NCI-H446 (cell line): Measurements from ENCODE around the gene RITA1.
"Not testable (repeated sequence)": the region's sequence is repeated elsewhere in the genome, so short reads cannot be mapped to it uniquely, and the experiment has no call there.

ENCODE experiments used
- DNase-seq, 2 experiments: peaks; one replicate each; lab custom pipeline; 2025; lab: John Stamatoyannopoulos, UW

The RITA1 gene, protein sequence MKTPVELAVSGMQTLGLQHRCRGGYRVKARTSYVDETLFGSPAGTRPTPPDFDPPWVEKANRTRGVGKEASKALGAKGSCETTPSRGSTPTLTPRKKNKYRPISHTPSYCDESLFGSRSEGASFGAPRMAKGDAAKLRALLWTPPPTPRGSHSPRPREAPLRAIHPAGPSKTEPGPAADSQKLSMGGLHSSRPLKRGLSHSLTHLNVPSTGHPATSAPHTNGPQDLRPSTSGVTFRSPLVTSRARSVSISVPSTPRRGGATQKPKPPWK

DNA sequence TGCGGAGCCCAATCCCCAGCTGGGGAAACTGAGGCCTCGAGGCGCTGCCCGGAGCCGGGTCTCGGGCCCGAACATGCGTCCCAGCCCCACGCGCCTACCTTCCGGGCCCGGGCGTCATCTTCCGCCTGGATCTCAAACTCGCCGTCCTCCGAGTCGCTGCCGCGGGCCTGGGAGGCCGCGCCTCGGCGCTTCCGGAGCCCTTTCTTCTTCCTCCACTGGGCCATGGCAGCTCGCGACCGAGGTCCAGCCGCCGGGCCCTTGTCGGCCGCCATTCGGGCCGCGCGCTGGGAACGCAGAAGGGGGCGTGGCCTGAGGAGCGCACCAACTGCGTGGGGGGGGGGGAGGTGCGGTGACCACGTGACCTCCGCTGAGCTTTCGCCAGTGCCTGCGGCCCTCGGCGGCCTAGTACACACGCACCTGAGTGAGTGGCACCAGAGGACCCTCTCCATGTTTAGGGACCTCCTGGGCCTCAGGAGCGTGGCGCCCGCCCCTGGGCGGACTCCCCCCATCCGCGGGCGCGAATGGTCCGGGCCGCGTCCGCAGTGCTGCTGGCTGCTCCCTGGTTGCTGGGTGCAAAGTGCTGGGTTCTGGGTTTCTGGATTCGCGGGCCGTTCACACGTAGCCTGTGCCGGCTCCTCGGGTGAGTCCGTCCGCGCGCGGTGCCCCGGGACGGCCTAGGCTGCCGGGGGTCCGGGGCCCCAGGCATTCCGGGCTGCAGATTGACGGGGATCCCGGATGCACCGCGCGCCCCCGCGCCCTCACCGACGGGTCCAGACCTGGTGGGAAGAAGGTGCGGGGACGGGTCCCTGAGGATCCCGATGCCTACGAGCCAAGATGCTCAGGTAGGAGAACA, at the start of gene RITA1, which contains the start of gene DDX54:
RITA1 (plus strand) TSS at position 542 of the 853 bp plus-strand sequence. CDS start 1,026 bp downstream, outside the sequence.
DDX54 (minus strand) TSS at position 299 of the 853 bp plus-strand sequence; CDS start at position 272, 27 bp downstream.
- DNase-seq: peak; percentile 50 to 85

DNA sequence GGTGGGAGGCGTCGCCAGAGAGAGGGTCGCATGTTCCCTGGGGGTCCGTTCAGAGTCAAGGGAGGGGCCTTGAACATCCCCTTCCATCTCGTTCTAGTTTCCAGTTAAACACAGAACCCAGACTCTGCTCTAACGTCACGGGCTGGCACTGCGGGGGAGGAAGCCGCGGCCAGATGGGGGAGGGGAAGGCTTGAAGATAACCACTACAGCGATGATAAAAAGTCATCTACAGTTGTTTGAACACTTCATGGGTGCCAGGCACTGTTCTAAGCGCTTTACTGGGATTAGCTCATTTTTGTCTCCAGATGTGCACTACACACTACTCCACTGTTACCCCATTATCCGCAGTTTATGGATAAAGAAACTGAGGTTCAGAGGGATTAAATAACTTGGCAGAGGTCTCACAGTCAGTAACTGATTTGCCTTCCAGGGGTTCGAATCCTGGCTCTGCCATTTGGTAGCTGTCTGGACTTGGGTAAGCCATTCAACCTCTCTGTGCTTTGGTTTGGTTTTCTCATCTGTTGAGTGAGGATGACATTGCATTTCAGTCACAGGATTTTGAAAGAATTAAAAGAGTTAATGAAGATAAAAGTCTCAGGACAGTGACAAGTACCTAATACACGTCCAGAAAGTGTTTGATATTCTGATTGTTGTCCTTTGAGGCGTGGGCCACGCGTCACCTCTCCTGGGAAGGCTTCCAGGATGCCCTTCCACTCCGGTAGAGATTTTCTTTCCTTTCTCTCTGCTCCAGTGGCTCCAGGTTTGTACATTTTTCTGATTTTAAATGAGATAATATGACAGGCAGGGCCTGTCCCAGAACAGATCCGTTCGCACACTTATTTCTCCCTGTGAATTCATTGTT, 49.2 kb upstream of the RITA1 start:
- no peak for DNase-seq

DNA sequence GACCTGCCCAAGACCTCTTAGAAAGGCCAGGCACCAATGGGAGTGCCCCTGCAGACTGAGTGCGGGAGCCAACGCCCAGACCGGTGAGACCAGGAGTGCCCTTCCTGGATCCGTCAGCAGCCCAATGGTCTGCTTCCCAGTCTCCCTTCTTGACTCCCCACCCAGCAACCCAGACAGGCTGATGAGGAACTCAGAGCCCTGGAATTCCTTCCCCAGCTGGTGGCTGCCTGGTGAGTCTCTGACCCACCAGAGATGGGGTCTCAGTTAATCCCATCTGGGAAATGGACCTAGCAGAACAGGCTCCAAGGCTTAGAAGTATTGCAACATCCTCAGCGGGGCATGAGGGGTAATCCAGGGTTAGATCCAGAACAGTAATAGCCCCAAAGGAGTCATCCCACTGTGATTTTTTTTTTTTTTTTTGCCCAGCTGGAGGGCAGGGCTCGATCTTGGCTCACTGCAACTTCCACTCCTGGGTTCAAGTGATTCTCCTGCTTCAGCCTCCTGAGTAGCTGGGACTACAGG, 48.5 kb upstream of the RITA1 start:
- no peak for DNase-seq

DNA sequence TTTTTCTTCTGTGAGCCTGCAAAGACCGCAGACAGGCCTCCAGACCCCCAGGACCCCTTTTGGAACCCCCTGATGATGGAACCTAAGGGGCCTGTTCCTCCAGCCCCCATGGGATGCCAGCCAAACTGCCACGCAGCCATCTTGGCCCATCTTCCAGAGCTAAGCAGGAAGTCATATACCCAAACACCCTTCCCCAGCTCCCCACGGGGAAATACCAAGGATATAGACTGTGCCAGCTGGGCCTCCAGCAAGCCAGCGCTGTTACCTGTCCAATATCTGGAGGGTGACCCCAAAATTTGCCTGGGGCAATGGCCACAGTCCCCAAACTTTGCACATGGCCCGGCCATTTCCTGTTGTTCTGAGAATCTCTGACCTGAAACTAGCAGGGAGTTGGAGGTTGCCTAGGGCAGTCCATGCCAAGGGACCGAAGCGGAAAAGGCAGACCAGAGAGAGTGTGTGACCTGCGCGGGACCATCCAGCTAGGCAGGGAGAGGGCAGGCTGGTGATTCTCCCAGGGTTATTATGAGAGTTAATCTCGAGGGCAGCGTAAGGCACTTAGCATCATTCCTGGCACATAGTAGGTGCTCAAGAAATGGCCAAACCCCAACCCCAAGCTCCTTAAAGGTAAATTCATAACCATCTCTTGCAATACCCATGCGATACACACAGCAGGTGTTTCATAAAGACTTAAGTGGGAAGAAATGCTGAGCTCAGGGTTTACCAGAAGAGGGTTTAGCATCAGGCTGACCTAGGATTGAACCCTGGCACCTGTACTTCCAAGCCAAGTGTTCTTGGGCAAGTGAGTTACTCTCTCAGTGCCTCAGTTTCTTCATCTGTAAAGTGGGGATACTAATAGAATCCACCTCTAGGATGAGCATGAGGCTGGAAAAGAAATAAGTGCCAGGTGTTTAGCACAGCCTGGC, 47.4 kb upstream of the RITA1 start:
- DNase-seq: no peak

DNA sequence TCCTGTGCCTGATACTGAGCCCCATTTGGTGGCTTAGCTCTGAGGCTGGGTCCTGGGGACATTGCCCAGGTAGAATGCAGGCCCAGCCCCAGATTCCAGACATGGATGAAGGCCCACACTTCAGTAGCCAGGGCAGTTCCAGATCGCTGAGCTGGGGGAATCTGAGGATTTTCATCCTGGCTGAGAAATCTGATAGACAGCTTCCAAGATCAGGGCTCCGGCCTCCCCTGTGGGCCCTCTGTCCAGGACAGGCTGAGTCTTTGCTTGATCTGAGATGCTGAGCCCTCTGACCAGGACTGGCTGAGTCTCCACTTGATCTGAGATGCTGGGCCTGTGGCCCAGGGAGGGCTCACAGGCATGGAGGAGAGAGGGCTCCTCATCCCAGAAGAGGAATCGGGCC, 46.7 kb upstream of the RITA1 start:
- no peak for DNase-seq

DNA sequence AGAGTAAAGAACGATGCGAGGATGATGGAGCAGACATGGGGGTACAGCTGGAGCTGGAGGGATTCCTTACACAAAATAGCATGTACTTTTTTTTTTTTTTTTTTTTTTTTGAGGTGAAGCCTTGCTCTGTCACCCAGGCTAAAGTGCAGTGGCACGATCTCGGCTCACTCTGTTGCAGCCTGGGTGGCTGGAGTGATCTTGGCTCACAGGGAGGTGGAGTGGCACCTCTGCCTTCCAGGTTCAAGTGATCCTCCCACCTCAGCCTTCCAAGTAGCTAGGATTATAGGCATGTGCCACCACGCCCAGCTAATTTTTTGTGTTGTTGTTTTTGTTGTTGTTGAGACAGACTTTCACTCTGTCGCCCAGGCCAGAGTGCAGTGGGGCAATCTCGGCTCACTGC, 44.8 kb upstream of the RITA1 start:
- no peak for DNase-seq

DNA sequence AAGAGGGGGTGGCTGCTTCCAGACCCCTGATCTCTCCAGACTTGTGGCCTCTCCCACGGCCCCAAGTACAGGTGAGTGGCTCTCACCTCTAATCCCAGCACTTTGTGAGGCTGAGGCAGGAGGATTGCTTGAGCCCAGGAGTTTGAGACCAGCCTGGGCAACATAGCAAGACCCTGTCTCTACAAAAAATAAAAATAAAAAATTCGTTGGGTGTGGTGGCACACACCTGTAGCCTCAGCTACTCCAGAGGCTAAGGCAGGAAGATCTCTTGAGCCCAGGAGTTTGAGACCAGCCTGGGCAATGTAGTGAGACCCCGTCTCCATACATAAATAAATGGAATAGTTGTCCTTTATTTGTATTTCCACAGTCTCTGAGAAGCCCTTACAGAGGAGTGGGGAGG, 43.8 kb upstream of the RITA1 start:
- not testable (repeated sequence) for DNase-seq

DNA sequence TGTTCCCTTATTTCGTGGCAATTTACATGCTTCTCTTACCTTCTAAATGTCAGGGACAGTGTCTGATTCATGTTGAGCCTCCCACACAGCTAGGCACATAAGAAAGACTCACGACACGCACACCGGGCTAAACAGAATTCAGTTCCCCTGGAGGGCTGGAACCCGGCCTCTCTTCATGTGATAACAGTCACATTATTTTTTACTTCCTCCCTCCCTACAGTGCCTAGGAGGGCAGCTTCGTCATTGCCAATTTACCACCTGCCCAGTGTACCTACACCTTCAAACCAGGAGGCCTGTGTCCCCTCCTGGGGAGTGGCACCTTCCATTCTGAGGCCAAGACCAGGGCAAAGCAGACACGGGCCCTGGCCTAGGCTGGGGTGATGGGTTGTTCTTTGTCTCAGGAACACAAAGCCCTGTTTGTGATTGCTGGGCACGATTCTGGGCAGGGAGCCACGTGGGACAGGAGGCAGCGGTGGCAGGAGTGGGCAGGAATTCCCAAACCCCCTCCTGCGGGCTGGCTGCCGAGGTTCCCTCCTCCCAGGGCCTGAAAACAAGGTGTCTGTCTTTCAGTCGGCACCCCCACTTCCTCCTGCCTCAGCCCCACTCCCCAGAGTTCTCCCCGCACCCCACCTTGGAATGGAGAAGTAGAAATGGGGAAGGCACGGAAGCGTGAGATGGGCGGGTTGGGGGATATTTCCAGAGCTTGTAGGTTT, 43.2 kb upstream of the RITA1 start:
- peak in 1 of 2 experiments; percentile 12 for DNase-seq

DNA sequence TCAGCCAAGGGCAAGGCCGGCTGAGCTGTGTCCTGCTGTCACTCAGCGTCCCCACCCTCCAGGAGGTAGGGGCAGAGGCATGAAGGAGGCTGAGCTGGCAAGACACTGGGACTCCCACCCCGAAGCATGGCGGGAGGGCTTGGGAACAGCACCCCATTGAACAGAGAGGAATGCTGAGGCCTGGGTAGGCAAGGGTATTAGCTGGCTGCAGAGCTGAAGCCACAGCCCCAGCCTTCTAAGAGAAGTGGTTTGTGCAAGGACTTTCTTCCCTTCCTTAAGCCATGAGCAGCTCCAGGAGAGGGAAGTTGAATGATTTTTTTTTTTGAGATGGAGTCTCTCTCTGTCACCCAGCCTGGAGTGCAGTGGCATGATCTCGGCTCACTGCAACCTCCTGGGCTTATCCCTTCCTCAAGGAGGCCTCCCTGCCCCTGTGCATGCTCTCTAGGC, 42.6 kb upstream of the RITA1 start:
- DNase-seq: no peak

DNA sequence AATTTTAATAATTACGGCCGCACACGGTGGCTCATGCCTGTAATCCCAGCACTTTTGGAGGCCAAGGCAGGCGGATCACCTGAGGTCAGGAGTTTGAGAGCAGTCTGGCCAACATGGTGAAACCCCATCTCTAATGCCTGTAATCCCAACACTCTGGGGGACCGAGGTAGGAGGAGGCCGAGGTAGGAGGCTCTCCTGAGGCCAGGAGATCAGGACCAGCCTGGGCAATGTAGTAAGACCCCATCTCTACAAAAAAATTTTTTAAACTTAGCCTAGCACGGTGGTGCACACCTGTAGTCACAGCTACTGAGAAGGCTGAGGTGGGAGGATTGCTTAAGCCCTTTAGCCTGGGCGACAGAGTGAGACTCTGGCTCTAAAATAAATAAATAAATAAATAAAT, 41.6 kb upstream of the RITA1 start:
- no peak for DNase-seq

DNA sequence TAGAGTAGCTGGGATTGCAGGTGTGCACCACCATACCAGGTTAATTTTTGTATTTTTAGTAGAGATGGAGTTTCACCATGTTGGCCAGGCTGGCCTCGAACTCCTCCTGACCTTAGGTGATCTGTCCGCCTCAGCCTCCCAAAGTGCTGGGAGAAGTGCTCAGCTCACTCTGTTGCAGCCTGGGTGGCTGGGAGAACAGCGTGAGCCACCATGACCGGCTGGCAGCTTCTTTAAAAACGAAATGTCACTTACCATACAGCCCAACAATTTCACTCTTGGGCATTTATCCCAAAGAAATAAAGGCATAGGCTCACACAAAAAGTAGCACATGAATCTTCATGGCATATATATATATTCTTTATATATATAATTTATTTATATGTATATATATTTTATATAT, 40.7 kb upstream of the RITA1 start:
- DNase-seq: no peak

DNA sequence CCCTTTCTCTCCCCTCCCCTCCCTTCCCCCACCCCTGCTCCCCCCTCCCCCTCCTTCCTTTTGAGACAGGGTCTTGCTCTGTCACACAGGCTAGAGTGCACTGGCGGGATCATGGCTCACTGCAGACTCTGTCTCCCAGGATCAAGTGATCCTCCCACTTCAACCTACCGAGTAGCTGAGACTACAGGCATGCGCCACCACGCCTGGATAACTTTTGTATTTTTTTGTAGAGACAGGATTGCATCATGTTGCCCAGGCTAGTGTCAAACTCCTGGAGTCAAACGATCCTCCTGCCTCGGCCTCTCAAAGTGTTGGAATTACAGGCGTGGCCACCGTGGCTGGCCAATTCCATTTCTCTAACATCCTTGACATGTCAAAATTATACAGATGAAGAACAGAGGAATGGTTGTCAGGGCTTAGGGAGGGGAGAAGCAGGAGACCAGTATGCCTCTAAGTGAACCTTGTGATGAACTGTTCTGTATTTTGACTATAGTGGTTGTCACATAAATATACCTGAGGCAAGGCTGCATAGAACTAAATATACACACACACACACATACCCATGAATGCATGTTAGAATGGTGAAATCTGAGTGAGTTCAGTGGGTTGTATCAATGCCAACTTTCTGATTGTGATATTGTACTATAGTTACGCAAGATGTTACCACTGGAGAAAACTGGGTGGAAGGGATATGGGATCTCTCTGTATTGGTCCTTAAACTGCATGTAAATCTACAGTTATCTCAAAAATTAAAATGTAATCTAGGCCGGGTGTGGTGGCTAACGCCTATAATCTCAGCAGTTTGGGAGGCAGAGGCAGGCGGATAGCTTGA, 39.6 kb upstream of the RITA1 start:
- DNase-seq: no peak

DNA sequence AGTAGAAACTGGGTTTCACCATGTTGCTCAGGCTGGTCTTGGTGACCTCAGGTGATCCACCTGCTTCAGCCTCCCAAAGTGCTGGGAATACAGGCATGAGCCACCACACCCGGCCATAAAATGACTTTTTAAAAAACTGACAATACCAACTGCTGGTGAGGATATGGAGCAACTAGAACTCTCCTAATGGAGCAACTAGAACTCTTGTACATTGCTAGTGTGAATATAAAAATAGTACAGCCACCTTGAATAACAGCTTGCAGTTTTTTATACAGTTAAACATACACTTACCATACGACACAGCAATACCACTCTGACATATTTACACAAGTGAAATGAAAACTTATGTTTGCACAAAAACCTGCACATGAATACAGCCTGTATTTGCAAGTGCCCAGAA, 38.5 kb upstream of the RITA1 start:
- DNase-seq: no peak

DNA sequence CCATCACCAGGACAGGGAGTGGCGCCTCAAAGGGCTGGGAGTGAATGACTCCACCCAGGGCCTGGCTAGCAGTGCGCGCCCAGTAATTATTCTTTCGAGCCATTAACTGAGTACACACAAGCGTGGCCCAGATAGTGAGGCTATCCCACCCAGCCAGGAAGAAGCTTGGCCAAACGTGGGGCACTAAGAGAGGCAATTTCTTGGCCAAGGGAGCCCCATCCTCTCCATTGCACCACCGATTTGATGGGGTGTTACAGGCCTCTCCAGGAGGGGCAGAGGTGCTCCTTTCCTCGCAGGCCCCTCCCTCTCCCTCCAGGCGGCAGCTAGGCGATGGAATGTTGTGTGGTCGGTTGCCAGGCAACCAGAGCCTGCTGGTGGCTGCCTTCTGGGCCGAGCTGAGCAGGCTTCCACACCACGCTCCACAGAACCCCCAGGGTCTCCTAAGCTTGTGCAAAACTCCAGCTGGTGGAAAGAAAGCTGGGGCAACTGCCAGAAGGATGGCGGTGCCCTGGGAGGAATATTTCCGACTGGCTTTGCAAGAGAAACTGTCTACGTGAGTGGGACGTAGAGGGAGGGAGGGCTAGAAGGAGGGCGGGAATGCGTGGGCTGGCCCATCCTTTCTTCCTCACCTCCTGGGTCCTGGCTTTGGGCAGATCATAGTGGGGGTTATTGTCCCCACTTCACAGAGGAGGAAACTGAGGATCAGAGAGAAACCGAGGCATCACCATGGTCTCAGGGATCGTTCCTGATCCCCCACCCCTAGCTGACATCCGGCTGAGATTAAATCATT, 36.0 kb upstream of the RITA1 start, which contains the start of gene CFAP73:
CFAP73 (plus strand) TSS at position 364 of the 790 bp plus-strand sequence; CDS start at position 498, 134 bp downstream.
- DNase-seq: peak; percentile 40 to 82

DNA sequence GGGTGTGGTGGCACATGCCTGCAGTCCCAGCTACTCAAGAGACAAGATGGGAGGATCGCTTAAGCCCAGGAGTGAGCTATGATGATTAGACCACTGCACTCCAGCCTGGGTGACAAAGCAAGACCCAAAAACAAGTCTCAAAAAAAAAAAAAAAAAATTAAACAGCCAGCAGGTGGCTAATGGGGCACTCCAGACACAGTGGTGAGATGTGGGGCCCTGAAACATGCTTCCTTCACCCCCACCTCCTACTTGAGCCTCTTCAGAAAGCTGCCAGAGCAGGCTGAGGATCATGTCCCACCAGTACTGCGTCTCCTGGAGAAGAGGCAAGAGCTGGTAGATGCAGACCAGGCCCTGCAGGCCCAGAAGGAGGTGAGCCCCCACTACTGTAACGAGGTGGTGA, 33.9 kb upstream of the RITA1 start:
- DNase-seq: no peak

DNA sequence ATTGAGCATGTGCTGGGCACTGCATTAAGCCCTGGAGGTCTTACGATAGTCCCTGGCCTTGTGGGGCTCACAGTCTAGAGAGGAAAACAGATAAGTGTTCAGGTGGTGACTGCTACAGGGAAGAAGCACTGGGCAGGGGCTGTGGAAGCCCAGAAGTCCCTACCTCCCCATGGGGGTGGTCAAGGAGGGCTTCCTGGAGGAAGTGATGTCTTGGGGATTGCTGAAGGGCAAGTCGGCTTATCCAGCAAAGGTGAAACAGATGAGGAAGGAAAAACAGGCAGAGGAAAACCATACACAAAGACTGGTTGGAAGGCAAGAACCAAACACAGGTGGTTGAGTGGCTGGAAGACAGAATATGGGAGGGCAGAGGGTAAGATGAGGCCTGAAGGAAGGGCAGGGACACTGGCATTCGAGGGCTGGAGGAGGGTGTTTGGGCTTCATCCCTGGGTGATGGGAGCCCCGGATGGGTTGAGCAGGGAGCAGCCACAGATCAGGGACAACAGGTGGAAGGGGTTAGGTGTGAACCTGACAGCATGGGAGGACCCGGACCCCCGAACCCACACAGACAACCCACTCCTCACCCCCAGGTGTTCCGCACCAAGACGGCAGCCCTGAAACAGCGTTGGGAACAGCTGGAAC, 33.2 kb upstream of the RITA1 start:
- DNase-seq: no peak
